Suppressor macrophage treated with lipopolysaccharide for 1 hour (primary cell): ENCODE data around the gene MGAT4C.
A peak's percentile ranks its signal among the peaks of the same experiment; 100 is the strongest.
"Not testable (repeated sequence)": the region's sequence is repeated elsewhere in the genome, so short reads cannot be mapped to it uniquely, and the experiment has no call there.

ENCODE experiments used
- DNase-seq, 3 donors: peaks; one replicate each; pipeline ENCODE4 v3.0.0-alpha.2; 2020 to 2022

The MGAT4C gene

GRCh38 chr12:86226481-86226880 lies 29.7 kb downstream of the MGAT4C start:
- no peak for DNase-seq

- DNase-seq: no peak
Measured at GRCh38 chr12:86216591-86216990, 39.6 kb downstream of the MGAT4C start.

DNA sequence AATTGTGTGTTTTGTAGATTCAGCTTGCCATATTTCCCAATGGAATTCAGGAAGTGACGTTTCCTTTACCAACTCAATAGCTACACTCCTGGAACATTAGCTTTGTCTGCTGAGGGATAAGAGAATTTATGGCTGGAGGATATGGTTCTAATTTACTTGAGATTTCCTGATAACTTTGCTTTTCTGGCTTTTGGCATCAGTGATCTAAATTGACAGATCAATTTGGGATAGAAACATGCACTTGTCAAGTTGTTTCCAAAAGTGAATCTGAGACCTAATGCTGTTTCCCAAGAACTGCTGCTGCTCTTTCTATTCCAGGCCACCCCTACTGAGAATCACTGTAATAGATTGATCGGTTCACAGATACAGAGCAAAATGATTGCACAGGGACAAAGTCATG lies 43.2 kb downstream of the MGAT4C start:
- DNase-seq: no peak

- no peak for DNase-seq
Measured at GRCh38 chr12:86198696-86199444, 57.3 kb downstream of the MGAT4C start.

- DNase-seq: no peak
Measured at GRCh38 chr12:86196465-86196864, 59.7 kb downstream of the MGAT4C start.

DNA sequence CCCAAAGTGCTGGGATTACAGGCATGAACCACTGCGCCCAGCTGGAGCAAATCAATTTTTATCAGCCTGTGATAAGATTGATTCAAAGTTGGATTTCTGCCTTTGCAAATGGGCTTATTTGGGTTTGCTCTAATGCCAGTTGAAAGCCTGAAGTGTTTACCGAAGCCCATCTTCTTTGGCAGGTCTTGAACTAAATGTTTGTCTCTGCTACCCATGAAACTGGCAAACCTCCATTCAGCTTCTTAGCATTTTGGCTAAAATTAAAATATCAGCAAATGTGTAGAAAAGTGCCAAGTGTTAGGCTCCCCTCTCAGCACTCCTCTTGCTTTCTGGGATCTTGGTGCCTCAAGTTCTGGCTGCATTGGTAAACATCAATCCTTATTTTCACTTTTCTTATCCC lies 61.5 kb downstream of the MGAT4C start:
- DNase-seq: no peak

- DNase-seq: no peak
Measured at GRCh38 chr12:86193931-86194330, 62.3 kb downstream of the MGAT4C start.

GRCh38 chr12:86188226-86188625 lies 68.0 kb downstream of the MGAT4C start:
- DNase-seq: no peak

DNA sequence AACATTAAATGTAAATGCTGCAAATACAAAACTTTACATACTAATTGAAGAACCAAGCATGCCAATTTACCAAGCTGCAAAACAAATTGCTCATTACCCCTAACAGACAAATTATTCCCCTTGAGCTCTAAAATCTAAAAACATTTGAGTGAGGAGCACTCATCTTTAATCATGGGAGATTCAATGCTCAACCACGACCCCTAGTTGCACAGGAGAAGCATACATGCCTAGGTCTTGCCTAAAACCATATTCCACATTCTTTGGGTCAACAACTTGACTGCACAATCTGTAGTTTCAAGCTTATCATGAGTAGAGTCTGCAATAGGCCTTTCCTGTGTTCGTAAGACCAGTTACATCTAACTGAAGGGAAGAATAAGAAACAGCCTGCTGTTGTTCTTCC lies 69.7 kb downstream of the MGAT4C start:
- DNase-seq: no peak

DNA sequence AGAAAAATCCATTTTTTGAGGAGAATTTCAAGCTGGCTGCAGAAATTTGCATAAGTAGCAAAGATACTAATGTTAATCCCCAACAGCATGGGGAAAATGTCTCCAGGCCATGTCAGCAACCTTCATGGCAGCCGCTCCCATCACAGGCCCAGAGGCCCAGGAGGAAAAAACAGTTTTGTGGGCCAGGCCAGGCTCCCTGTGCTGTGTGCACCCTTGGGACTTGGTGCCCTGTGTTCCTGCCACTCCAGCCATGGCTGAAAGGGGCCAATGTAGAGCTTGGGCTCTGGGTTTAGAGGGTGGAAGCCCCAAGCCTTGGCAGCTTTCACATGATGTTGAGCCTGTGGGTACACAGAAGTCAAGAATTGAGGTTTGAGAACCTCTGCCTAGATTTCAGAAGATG lies 76.3 kb downstream of the MGAT4C start:
- DNase-seq: no peak

DNA sequence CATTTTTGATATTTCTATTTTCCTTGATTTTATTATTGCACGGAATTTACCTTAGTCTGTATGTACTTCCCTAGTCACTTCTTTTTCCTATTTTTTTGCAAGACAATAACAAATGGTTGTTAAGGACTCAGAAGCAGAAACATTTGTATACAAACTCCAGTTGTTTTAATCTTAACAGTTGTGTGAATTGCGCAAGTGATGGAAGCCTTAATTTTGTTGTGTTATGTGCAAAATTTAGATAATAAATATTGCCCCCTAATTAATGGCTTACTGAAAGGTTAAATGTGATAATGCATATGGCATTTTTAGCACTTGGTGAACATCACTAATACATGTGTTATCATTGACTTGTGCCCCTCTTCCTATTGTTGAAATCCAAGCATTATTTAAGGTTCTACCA lies 82.0 kb downstream of the MGAT4C start:
- no peak for DNase-seq

DNA sequence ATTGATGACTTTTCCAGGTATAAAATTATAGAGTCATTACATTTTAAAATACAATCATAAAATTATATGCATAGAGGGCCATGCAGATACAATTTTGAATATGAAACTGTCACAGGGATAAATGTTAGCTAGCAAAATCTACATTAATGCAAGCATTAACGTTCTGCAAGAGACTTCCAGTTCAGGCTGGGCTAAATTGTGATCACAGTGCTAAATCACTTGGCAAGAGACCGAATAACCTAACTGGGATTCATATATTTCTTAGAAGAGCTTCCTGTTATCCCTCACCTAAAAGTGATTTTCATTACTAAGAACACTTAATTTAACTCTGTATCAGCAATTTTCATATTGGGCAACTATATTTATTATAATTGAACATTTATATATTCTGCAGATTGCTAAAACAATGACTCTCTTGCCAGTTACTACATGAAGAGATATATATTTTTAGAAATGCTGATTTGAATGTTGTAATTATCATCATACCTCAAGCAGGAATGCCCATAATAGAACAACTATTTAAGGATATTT lies 83.2 kb downstream of the MGAT4C start:
- no peak for DNase-seq

GRCh38 chr12:86170051-86170450 lies 86.1 kb downstream of the MGAT4C start:
- DNase-seq: no peak

DNA sequence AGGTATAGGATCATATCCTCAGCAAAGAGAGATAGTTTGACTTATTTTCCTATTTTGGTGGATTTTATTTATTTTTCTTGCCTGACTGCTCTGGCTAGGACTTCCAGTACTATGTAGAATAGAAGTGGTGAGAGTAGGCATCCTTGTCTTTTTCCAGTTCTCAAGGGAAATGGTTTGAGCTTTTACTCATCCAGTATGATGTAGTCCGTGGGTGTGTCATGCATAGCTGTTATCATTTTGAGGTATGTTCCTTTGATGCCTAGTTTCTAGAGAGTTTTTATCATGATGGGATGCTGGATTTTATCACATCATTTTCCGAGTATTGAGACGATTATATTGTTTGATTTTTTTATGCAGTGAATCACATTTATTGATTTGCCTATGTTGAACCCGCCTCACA lies 97.2 kb downstream of the MGAT4C start:
- DNase-seq: no peak

DNA sequence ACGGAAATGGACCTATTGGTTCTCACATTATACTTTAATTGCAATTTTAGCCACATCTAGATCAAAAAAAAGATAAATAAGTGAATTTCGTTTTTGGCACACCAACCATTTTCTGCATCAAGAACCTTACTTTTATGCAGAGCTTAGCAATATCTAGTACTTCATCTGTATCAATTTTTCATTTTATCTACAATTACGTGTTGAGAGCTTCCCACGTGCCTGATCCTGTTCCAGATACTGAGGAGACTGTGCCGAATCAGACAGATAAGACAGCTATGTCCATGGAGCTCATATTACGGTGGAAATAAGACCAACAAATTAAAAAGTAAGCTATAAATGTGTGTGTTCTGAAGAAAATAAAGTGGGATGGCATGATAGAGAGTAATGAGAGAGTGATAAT lies 101.6 kb downstream of the MGAT4C start:
- no peak for DNase-seq

- no peak for DNase-seq
Measured at GRCh38 chr12:86148612-86149011, 107.6 kb downstream of the MGAT4C start.

DNA sequence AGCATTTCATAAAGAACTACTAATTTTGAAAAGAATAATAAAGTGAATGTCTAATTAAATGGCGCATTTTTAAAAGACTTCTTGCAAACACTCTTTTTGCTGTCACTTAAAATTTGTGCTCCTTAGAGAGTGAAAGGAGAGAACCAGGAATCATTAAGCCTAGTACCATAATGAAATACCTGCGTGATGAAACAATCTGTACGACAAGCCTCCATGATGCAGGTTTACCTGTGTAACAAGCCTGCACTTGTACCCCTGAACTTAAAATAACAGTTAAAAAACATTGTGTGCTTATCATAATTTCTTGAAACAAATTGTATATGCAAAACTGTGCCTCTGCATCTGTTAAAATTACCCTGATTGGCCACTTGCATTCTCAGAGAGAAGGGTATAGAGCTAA lies 108.1 kb downstream of the MGAT4C start:
- no peak for DNase-seq

DNA sequence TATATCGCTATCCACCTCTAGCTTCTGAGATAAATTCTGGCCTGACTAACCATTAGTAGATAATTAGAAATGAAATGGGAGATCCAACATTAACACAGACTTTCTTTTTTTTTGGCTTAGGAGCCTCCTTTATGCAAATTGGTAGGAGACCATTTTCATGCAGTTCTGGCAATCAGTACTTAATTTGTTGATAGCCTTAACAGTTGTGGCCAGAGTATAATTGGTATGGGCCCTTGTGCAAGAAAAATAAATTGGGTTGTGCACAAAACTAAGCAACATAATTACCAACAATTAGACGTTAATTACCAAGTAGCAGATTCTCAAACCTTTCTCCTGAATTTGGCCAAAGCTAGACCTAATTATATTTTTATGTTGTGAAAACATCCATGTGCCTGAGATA lies 111.0 kb downstream of the MGAT4C start:
- DNase-seq: no peak

DNA sequence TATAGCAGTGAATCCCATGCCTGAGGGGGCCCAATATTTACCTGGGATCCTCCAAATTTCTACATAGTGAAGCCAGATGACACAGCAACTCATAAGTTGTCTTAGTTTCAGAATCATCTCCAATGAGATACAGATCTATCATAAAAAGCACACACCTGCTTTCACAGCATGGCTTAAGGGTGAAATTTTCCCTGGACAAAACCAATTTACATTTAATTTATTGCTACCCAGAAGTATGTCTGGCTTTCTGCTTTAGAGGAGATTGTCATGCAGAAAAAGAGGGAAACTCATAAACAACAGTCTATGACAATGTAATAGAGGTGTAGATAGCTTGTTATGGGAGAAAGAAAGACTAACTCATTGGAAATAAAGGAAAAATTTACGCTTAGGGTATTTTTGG lies 113.0 kb downstream of the MGAT4C start:
- no peak for DNase-seq

DNA sequence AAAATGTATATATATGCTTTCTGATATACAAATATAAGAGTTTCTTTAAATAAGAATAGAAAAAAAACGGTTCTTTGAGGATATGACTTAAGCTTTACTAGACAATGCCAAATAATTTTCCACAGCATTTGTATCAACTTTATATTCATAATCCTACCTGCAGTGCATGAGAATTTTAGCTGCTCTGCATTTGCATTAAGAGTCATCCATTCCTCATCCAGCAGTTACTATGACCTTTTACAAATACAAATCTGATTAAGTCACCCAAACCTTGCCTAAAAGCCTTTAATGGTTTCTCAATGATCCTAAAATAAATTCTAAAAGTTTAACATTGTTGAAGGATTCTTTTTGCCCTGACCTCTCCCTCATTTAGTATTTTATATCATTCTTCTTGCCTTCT lies 116.5 kb downstream of the MGAT4C start:
- DNase-seq: no peak

DNA sequence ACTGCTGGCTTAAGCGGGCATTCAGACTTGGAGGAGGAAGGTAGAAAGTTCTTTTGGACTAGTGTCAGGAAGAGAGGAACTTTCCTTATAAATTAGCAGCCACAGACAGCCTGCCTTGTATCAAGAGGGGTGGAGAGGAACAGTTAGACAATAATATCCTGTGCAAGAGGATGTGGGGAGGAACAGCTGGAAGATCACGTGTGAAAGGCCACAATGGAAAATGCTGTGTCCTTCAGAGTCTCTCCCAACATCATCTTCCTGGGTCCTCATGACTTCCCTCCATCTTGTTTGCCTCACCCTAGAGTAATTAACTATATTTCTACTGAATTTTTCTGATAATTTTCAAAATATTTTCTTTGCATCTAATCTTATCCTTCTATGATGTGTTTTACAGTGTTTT lies 117.4 kb downstream of the MGAT4C start:
- DNase-seq: no peak

- peak in 1 of 3 donors; percentile 1 for DNase-seq
Measured at GRCh38 chr12:86137936-86138335, 118.3 kb downstream of the MGAT4C start.

DNA sequence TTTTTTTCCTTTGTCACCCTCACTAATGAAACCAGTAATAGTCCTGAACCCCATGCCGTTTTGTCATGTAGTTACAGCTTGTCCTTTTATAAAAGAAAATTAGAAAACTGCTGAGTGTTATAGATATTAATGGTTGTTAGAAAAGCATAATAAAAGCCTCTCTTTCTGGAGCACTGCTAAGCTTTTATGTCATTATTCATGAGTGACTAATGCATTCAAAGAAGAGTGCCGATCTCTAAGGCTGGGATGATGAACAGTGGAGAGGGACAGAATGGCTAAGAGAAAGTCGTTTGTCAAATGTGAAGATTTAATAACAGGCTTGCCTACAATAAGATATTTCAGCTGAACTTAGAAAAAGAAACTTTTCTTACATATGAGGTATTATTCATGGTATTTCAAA lies 121.6 kb downstream of the MGAT4C start:
- no peak for DNase-seq

DNA sequence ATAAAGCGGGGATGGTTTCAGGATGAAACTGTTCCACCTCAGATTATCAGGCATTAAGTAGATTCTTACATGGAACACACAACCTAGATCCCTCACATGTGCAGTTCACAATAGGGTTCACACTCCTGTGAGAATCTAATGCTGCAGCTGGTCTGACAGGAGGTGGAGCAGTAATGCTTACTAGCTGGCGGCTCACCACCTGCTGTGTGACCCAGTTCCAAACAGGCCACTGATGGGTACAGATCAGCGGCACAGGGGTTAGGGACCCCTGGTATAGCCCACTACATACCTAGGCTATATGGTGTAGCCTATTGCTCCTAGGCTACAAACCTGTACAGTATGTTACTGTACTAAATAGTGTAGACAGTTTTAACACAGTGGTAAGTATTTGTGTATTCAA lies 129.3 kb downstream of the MGAT4C start:
- DNase-seq: not testable (repeated sequence)

DNA sequence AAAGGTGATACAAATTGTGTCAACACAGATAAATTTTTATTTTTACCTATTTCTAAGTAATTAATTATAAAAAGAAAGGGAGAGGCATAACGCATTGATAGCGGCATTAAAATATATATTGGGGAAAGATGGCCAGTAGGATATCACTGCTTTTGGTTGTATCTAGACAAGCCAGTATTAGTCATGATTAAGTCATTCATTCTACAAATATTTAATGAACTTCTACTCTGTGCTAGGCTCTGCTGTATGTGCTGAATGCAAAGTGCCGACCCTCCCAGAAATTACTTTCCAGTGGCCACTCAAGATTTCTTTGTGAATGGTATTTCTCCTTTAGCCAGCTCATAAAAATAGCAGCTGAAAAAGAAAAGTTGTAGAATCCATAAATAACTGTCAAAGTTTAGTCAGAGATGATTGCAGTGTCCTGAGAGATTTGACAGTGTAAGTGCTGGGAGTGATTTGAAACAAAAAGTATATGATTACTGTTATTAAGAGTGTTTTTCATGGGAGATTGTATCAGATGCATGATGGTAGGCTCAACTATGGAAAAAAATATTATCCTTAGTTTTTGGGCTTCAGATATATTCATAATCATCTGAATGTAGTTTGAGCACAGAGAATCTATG lies 133.2 kb downstream of the MGAT4C start:
- DNase-seq: no peak
